ENCODE results near the gene ZNF792. TPM values are rescaled to one million over a fixed set of nuclear protein-coding genes. Genes with fewer than 3 reads are reported as not detected.

Gene ZNF792
- total and polyA plus RNA-seq, 2 of the 4 experiments (the other 2 are of a cell fraction): 1.5 to 4.8 TPM

DNA sequence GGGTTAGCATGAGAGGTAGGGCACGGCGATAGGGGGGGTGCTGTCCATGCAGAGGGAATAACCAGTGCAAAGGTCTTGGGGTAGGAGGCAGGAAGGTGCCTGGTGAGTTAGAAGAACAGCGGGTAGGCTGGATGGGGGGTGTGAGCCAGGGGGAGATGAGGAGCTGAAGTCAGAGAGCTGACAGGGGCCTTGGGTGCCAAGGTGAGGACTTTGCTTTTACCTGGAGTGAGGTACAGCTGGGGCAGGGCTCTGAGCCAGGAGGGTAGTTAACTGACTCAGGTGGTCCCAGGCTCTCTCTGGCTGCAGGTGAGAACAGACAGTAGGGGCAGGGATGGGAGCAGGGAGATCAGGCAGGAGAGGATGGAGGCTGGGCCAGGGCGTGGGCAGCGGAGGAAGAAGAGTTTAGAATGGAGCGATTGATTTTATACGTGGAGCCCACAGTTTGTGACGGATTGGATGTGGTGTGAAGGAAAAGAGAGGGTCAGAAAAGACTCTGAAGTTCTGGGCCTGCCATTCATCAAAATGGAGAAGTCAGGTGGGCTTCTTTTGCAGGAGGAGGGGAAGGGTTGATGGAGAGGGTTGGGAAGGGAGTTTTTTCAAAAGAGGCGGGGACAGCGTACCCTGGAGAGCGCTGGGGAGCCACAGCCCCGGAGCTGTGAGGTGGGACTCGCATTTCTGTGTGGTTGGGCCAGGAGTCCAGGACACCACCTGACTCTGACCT lies 34.9 kb upstream of the ZNF792 start:
- peak overlapping the region; percentile 91 for H3K4ac ChIP-seq (ENCODE audit: low read depth, low read length)
- H4K8ac ChIP-seq (ENCODE audit: low read depth in 2 of 2, low read length in 2 of 2): peak overlapping the region; percentile 92 to 98; a peak in 3 of 4 replicates
- no peak overlapping the region for H3K56ac ChIP-seq (ENCODE audit: extremely low read depth, insufficient read depth, low read length)
- peak overlapping the region; percentile 96 for H3K4me2 ChIP-seq (ENCODE audit: low read depth, low read length)
- H2BK5ac ChIP-seq (ENCODE audit: low read depth, low read length, poor library complexity, severe bottlenecking): peak overlapping the region; percentile 95
- CTCF ChIA-PET: interaction anchor here (1.0 kb wide), 1 partner anchor 45 kb away, joined by 3 read pairs; no protein-coding TSS in a partner anchor
- intact Hi-C loops (cut with micrococcal nuclease) (no loop called here), dilution Hi-C loops (cut with HindIII; ENCODE audit: low sequenced_read_pairs, unreplicated experiment) (no loop called here), in situ Hi-C loops (cut with MboI; ENCODE audit: low sequenced_read_pairs) (no loop called here)
- no peak for ATAC-seq (ENCODE audit: low read depth)
- H2BK120ac ChIP-seq (ENCODE audit: low read depth, low read length): no peak overlapping the region
- H3K4me3 ChIP-seq (ENCODE audit: insufficient read depth, low read depth, low read length): peak overlapping the region; percentile 96
- peak overlapping the region; percentile 97 for H3K27ac ChIP-seq (ENCODE audit: insufficient read depth, low read length)
- H3K36me3 ChIP-seq (ENCODE audit: control insufficient read depth, insufficient read depth, low read length): peaks cover 9% of the 10 kb centered on the region
- H3K9me3 ChIP-seq (ENCODE audit: control insufficient read depth, insufficient read depth, low read length): peaks cover 2% of the 10 kb centered on the region; the same call in 1 of the 2 replicates
- peak overlapping the region; percentile 86 for H3K14ac ChIP-seq (replicated peaks; ENCODE audit: low read depth, low read length)
- H4K91ac ChIP-seq (ENCODE audit: insufficient read depth, low read depth, low read length): peak overlapping the region; percentile 93
- H3K79me1 ChIP-seq (ENCODE audit: low read depth in 1 of 2, low read length in 2 of 2): peaks cover 11 to 41% of the 10 kb centered on the region in 2 experiments
- no TSS peak for BruUV-seq (replicated peaks)
- H3K9ac ChIP-seq (ENCODE audit: low read depth, low read length): peak overlapping the region; percentile 92
- H3K4me1 ChIP-seq (ENCODE audit: control insufficient read depth, insufficient read depth, low read length): peaks cover 14% of the 10 kb centered on the region
- H2AK9ac ChIP-seq (replicated peaks; ENCODE audit: low read depth, low read length, poor library complexity): peak overlapping the region; percentile 98
- H3K27me3 ChIP-seq (ENCODE audit: control insufficient read depth, insufficient read depth, low read length): no peaks in the 10 kb centered on the region
- H2BK15ac ChIP-seq (ENCODE audit: low read depth, low read length): no peak overlapping the region
- 60% methylated on average over 8 of the region's 13 CpGs; no CpG with 5 or more reads in 1 of the 2 experiments for WGBS, 2 experiments (ENCODE audit: extremely low coverage in 2 of 2, insufficient read length in 1 of 2)
- peak overlapping the region; percentile 93; the same call in 1 of the 2 replicates for H3K23ac ChIP-seq (ENCODE audit: low read depth, low read length)
- POLR2A ChIA-PET (ENCODE audit: unreplicated experiment): no interaction called here
- H2AK5ac ChIP-seq (ENCODE audit: low read depth, low read length): peak overlapping the region; percentile 70
- H3K9me1 ChIP-seq (ENCODE audit: insufficient read depth, low read length): peaks cover 11% of the 10 kb centered on the region
- no peak overlapping the region for H2BK20ac ChIP-seq (ENCODE audit: low read depth, low read length)
- peak overlapping the region; percentile 96 for H4K5ac ChIP-seq (ENCODE audit: low read depth, low read length)
- peak overlapping the region; percentile 95 for H2AFZ ChIP-seq (replicated peaks; ENCODE audit: low read length, poor library complexity)
- no peak for DNase-seq
- H3K18ac ChIP-seq (ENCODE audit: low read depth, low read length): peak overlapping the region; percentile 92; the same call in 1 of the 2 replicates
- peaks cover 26% of the 10 kb centered on the region for H4K20me1 ChIP-seq (ENCODE audit: insufficient read depth, low read length)
- TF ChIP-seq, protein P1, sequence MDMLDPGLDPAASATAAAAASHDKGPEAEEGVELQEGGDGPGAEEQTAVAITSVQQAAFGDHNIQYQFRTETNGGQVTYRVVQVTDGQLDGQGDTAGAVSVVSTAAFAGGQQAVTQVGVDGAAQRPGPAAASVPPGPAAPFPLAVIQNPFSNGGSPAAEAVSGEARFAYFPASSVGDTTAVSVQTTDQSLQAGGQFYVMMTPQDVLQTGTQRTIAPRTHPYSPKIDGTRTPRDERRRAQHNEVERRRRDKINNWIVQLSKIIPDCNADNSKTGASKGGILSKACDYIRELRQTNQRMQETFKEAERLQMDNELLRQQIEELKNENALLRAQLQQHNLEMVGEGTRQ (IDR thresholded peaks at IDR 0.05; ENCODE audit: low read depth, low read length): no peak
- TF ChIP-seq CHD1 (IDR thresholded peaks at IDR 0.05; ENCODE audit: low read depth, low read length): no peak
- no peak for TF ChIP-seq SMC3 (IDR thresholded peaks at IDR 0.05; ENCODE audit: low read depth, low read length)
- TF ChIP-seq, protein P2, sequence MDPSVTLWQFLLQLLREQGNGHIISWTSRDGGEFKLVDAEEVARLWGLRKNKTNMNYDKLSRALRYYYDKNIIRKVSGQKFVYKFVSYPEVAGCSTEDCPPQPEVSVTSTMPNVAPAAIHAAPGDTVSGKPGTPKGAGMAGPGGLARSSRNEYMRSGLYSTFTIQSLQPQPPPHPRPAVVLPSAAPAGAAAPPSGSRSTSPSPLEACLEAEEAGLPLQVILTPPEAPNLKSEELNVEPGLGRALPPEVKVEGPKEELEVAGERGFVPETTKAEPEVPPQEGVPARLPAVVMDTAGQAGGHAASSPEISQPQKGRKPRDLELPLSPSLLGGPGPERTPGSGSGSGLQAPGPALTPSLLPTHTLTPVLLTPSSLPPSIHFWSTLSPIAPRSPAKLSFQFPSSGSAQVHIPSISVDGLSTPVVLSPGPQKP (IDR thresholded peaks at IDR 0.05; ENCODE audit: borderline replicate concordance, low read depth, low read length): no peak
- TF ChIP-seq MAZ (IDR thresholded peaks at IDR 0.05; ENCODE audit: borderline replicate concordance, low read depth, low read length): no peak
- no peak for TF ChIP-seq BHLHE40 (IDR thresholded peaks at IDR 0.05; ENCODE audit: low read depth, low read length)
- TF ChIP-seq RFX5 (IDR thresholded peaks at IDR 0.05; ENCODE audit: low read depth, low read length): no peak
- TF ChIP-seq FOS (IDR thresholded peaks at IDR 0.05; ENCODE audit: low read depth, low read length): no peak
- TF ChIP-seq, protein P3, sequence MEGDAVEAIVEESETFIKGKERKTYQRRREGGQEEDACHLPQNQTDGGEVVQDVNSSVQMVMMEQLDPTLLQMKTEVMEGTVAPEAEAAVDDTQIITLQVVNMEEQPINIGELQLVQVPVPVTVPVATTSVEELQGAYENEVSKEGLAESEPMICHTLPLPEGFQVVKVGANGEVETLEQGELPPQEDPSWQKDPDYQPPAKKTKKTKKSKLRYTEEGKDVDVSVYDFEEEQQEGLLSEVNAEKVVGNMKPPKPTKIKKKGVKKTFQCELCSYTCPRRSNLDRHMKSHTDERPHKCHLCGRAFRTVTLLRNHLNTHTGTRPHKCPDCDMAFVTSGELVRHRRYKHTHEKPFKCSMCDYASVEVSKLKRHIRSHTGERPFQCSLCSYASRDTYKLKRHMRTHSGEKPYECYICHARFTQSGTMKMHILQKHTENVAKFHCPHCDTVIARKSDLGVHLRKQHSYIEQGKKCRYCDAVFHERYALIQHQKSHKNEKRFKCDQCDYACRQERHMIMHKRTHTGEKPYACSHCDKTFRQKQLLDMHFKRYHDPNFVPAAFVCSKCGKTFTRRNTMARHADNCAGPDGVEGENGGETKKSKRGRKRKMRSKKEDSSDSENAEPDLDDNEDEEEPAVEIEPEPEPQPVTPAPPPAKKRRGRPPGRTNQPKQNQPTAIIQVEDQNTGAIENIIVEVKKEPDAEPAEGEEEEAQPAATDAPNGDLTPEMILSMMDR (conservative IDR thresholded peaks at IDR 0.05; ENCODE audit: low read depth, low read length): no peak
- TF ChIP-seq CEBPB (IDR thresholded peaks at IDR 0.05; ENCODE audit: low read depth, low read length): no peak
- TF ChIP-seq RAD21 (IDR thresholded peaks at IDR 0.05; ENCODE audit: low read length): no peak
- no peak for TF ChIP-seq MAFK (IDR thresholded peaks at IDR 0.05; ENCODE audit: low read depth, low read length)
- no peak; the same call in 1 of the 2 replicates for TF ChIP-seq POLR2A (IDR thresholded peaks at IDR 0.05; ENCODE audit: low read depth, low read length)
- TF ChIP-seq RCOR1 (IDR thresholded peaks at IDR 0.05; ENCODE audit: insufficient replicate concordance, low read length): no peak
- TF ChIP-seq NFE2L2 (IDR thresholded peaks at IDR 0.05; ENCODE audit: low read depth, low read length): no peak

Measured in IMR-90 (cell line).